ENCODE results near the gene SMS. TPM values are rescaled to one million over a fixed set of nuclear protein-coding genes. Genes with fewer than 3 reads are reported as not detected.

SMS gene
- total RNA-seq, 1 donor from 2014 or later = 48.9 TPM

DNA sequence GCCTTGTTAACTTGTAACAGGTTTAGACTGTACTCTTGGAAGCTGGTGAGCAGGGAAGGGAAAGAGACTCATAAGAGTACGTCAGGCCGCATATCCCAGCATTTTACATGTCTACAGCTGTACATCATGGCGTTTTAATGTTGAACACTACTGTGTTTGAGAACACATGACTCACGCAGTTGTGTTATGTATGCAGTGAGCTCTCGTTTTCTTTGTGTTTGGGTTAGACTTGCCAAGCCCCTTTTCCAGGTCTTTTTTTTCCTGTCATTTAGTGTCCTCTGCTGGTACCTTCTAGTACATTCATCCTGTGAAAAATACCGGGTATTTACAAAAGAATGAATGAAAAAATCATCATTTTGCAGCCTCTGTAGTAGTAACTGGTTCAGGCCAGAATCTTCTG is 35.3 kb downstream of the SMS start:
- DNase-seq (ENCODE audit: low spot score) = no peak

DNA sequence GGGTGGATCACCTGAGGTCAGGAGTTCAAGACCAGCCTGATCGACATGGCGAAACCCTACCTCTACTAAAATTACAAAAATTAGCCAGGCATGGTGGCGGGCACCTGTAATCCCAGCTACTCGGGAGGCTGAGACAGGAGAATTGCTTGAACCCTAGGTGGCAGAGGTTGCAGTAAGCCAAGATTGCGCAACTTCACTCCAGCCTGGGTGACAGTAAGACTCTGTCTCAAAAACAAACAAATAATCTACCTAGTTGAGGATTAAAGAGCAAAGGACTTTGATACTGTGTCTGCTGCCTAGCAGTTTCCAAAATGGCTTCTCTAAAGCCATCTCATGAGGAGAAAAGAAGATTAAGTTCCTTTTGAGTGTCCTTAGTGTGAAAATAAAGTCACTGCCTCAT is 37.8 kb downstream of the SMS start:
- DNase-seq (ENCODE audit: low spot score) = no peak

DNA sequence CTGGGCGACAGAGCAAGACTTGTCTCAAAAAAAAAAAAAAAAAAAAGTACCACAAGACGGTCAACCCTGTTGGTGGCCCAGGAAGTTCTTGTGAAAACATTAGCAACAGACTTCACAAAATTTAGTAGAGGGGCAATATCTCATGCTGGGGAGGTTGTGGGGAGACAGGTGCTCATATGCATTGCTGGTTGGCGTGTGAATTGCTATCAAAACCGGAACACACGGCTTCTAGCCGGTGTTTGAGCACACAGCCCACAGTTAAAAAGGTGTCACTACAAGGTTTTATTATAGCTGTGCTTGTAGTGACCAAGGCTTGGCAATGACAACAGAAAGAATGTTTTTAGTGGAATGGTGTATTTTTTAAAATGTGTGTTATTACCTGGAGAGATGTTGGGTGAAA is 41.8 kb downstream of the SMS start:
- DNase-seq (ENCODE audit: low spot score) = no peak

DNA sequence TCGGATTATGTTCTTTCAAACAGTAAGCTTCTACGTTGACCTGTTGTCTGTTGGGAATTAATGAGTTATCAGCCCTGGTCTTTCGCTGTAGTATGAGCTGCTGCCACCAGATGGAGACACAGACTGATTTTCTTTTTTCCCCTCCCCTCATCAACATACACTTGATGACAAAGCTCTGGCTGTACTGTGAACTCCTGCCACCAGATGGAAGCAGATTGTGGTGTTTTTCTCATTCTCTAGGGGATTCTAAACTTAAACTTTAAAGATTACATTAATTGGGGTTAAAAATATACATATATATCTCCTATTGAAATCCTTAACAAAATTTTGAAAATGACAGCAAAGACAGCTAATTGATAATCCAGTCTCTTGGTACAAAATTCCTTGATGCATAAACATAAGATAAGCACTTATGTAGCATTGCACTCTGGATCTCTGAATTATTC is 44.8 kb downstream of the SMS start:
- DNase-seq (ENCODE audit: low spot score) = peak; percentile 67

DNA sequence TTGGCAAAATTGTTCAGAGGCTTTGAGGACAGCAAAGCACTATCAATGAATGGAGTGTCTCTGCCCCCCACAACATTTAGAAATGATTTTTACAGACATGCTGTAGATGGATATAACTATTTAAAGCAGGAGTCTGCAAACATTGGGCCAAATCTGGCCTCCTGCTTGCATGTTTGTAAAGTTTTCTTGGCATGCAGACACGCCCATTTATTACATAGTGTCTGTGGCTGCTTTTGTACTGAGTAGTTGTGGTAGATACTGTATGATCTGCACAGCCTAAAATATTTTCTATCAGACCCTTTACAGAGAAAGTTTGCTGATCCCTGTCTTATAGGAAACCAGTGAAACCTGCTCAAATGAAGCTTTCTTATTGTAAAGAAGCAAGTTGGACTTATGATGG is 46.1 kb downstream of the SMS start:
- DNase-seq (ENCODE audit: low spot score) = no peak

DNA sequence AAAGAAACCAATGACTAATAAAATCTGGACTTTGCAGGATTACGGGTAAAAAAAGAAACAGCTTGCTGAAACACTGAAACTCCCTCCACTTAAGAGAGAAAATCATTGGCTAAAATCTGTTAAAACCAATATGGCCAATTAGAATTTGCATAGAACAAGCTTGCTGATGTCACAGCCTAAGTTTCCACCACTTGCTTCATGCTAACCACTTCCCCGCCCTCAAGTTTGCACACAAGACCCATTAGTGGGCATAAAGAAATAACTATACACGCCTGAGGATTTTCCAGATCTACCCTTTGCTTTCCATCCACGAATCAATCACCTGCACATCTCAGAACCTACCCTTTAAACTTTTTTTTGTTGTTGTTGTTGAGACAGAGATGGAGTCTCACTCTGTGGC is 48.9 kb downstream of the SMS start:
- DNase-seq (ENCODE audit: low spot score) = no peak

DNA sequence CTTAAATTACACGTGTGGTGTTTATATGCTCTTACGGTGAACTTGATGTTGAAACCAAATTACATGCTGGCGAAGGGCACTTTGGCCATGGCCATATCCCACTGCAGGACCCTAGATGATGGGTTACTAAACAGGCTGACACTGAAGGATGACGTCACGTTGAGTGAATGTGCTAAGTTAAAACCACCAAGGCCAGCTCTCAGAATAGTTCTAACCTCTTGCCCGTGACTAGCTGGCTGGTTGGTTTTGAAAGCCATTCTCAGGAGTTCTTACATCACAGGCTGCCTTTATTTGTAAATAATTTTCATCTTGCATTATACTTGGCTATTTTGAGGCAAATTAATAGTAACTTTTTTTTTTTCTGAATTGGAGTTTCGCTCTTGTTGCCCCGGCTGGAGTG is 50.3 kb downstream of the SMS start:
- no peak for DNase-seq (ENCODE audit: low spot score)

DNA sequence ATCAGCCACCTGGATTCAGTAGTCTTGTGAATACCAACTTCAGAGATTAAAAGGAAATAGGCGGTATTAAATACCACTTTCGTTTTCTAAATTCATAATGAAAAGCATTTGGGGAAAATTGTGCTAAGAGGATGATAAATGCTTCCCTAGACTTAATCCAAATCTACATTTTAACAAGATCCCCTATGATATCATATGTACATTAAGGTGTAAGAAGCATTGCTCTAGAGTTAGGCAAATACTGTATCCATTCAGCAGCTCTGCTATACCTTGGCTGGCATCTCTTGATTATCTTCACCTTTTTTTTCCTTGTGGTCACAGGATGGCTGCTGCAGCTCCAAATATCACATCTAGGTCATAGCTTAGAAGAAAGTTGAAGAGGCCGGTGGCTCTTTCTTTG is 51.0 kb downstream of the SMS start:
- no peak for DNase-seq (ENCODE audit: low spot score)

DNA sequence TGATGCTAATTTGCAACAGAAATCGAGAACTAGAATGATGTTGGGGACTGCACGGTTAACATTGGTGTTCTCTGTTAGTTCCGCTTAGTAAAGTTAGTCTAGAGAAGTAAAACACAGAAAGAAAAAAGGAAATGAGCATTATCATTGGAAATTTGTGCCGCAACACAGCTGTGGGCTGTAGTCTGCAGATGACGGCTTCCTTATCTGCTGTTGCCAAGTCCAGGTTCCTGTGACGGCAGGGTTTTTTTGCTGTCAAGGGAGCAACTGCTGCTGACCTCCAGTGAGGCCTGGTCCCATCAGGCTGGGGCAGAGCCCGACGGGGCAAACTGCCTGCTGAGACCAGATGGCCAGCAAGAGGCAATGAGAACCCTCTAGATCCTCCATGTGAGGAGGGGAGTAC is 52.8 kb downstream of the SMS start:
- DNase-seq (ENCODE audit: low spot score) = no peak

DNA sequence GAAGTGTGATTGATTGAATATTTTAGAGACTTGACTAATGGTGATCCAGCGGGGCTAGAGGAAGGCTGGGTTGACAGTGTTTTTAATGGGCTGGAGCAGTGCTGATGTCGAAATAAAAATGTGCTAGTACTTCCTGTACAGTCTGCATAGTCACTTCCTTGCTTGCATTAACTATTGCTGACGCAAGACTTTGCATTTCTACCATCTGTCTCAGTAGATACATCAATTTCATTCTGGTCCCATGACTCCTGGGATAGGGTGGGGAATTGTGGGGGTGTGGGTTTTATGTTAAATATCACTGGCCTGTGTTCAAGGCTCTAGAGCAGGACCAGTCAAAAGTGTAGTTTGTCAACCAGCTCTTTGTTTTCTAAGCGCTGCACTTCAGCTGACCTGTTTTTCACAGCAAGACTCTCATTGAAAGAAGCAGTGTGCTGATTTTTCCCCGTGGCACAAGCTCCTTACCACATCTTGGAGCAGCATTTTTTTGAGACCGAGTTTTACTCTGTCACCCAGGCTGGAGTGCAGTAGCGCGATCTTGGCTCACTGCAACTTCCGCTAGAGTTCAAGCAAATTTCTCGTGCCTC is 56.5 kb downstream of the SMS start:
- no peak for DNase-seq (ENCODE audit: low spot score)

DNA sequence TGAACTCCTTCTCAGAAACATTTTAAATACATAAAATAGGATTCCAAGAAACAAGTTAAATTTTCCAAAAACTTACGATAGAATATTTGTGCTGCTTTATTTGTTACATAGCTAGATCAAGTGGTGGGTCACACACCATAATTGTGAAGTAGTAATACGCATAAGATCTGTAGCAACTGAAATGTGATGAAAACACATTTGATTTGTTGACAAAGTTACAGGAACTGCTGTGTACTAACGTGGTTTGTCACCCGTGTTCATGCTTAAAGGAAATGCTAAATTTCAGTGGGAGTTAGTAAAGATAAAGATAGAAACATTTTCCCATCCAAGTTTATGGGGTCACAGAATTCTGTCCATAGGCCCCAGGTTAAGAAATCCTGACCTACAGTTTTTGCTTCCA is 57.5 kb downstream of the SMS start:
- DNase-seq (ENCODE audit: low spot score) = no peak

DNA sequence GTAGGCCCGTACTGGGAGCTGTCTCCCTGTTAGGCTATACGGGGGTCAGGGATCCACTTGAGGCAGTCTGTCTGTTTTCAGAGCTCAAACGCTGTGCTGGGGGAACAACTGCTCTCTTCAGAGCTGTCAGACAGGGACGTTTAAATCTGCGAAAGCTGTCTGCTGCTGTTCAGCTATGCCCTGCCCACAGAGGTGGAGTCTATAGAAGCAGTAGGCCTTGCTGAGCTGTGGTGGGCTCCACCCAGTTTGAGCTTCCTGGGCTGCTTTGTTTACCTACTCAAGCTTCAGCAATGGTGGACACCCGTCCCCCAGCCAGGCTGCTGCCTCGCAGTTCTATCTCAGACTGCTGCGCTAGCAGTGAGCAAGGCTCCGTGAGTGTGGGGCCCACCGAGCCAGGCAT is 64.4 kb downstream of the SMS start:
- no peak for DNase-seq (ENCODE audit: low spot score)

DNA sequence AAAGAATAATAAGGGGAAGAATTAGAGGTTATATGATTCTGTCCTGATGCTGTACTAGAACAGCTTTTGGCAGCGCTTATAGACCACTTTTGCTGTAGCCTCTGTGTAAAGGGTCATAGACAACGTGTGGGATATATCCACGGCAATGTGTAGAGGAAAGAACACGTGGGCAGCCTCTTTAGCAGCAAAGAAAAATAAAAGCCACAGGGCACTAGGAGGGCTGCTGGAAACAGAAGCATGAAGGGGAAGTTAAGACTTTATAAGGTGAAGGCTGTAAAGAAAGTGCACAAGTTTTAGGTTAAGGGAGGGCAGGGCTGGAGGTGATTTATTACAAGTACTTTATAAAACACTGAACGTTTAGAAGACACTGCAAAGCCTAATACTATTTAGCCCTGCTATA is 71.5 kb downstream of the SMS start:
- DNase-seq (ENCODE audit: low spot score) = no peak

DNA sequence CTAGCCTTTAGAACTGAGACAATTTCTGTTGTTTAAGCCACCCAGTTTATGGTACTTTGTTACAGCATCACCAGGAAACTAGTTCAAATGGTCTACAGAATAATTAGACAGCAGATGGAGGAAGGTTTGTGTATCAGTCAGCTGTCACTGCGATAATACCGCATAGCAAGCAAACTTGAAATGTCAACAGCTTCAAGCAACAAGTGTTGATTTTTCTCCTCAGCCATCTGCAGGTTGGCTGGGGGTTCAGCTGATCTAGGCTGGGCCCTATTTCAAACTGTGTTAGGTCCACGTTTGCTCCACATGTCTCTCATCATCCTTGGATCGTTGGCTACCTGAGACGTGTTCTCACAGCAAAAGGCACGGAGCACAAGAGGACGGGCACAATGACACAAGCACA is 72.4 kb downstream of the SMS start:
- DNase-seq (ENCODE audit: low spot score) = no peak

DNA sequence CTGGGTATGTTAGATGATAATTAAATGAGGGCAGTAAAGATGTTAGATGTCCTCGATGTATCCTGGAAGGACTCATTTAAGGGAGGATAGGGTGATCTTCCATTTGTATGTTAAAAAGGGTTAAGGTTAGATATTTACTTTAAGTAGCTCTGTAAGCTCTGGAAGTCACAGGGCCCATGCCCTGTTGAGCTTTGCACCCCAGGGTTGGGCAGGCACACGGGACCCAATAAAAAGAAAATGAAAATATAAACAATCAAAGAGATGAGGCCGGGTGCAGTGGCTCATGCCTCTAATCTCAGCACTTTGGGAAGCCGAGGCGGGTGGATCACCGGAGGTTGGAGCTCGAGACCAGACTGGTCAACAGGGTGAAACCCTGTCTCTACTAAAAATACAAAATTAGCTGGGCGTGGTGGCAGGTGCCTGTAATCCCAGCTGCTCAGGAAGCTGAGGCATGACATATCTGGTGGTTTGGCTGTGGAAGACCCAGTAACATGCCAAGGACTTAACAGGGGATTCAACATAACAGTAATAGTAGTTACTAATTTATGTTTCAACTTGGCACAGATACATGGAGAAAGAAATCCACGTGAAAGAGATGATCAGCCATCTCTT is 74.7 kb downstream of the SMS start:
- DNase-seq (ENCODE audit: low spot score) = no peak

DNA sequence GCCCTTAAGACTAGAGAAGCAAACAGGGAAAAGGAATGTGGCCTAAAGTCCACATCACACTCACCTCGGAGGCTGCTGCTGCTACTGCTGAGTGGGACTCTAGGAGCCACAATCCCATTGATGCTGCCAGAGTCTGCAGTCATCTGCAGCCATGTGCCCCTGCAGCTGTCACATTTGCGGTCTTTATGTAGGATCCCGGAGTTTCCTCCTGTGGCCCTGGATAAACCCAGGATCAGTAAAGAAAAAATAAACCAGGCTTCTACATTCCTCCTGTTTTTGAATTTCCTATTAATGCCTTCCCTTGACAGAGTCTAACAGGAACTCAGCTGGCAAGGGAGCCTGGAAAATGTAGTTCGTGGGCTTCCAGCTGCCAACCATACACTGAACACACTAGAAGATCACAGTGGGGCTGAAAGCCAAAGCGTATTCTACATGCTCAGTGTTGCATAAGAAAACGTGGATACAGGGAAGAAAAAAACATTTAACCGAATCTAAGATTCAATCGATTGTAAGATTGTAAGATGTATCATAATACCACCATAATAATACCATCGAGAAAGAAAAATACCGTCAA is 81.3 kb downstream of the SMS start:
- DNase-seq (ENCODE audit: low spot score) = no peak

DNA sequence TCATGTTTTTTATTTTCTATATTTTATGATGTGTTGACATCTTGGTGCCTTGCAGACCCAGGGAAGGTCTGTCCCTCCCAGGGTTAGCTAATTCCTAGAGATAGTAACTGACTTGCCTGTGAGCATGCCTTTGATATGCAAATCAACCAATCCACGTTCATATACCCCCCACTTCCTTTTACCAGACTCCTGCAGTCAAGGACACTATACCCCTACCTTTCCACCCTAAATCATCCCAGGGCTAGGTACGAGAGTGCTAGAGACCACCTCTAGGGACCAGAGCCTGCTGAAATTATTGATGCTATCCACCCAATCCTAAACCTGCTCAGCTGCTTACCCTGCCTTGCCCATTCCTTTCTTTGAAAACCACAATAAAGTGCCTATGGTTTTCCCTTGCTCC is 84.1 kb downstream of the SMS start:
- no peak for DNase-seq (ENCODE audit: low spot score)

DNA sequence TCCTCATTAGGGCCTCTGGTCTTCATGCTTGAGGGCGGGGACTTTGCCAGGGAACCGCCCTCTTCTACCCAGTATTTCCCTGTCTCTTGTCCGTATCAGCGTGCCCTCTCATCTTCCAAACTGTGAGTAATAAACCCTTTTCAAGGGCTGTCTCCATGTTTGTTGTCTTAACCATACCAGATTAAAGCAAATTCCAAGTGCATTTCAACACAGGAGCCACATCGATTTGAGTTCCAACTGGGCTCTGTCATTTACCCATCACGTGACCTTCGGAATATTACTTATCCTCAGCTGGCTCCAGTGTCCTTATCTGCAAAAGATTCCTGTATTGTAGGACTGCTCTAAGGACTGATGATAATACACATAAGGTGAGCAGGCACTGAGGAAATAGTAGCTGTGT is 85.2 kb downstream of the SMS start:
- DNase-seq (ENCODE audit: low spot score) = no peak

DNA sequence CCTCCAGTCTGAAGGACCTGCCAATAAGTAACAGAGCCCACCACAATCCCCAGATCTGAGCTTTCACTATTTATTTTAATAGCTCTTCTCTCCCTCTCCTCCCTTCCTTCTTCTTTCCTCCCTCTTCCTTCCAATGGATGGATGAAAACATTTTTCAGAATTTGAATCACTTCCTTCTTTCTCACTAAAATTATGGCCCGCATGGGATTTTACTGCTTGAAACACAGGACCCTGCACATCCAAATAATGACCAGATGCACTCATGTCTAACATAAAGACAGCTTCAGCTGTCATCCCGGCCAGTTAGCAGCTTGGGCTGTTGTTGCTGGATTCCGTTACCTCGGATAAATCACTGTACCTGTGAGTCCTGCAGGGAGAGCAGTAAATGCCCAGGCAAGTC is 86.2 kb downstream of the SMS start:
- DNase-seq (ENCODE audit: low spot score) = no peak

DNA sequence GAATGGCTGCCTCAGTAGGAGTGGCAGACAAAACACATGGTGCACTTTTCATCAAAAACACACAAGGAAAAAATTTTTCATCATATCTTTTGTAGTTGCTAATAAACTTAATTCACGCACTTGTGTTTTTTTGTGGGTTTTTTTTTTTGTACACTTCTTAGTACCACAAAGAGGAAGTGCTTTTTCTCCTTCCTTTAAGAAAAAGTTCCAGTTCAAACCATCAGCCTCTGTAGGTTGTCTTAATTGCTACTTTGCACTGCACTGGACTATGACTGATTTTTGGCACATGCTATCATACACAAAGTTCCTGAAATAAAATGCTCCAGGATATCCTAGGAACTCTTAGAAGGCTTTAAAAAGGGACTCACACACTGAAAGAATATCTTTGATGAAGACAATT is 91.6 kb downstream of the SMS start, which contains the start of gene PHEX:
PHEX (plus strand) TSS at position 242 of the 400 bp plus-strand sequence. CDS start 681 bp downstream, outside the sequence.
- DNase-seq (ENCODE audit: low spot score) = no peak

DNA sequence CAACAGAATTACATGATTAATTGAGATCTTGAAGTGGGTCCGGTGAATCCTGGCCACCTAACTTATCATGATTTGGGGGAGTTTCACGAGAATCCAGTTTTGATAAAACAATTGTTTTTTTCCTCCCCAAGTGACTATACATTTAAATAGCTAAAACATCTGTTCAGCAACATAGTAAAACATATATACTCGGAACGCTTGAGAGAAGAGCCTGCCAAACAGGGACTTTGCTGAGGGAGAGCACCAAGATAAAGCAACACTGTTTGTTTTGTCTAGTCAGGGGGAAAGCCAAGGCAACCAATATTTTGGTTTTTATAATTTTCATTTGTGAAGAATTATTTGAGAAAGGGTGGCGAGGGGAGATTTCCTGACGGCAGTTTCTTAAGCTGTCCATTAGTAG is 92.0 kb downstream of the SMS start:
- no peak for DNase-seq (ENCODE audit: low spot score)

DNA sequence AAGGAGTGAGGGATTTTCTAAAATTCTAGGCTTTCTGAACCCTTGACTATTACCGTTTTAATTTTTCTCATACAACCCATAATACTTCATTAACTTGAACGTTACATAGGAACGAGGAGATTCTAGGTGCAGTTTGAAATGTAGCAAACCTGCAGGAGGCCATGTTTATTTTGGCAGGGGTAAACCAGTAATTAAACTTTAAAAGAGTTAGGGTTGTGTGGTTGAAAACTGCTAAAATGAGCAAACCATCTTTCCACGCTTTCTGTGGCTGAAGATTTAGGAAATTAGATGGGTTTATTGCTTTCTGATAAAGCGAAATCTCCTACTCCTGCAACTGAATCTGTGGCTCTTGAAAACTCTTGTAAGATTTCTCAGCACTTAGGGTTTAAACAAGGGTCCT is 93.3 kb downstream of the SMS start:
- no peak for DNase-seq (ENCODE audit: low spot score)

DNA sequence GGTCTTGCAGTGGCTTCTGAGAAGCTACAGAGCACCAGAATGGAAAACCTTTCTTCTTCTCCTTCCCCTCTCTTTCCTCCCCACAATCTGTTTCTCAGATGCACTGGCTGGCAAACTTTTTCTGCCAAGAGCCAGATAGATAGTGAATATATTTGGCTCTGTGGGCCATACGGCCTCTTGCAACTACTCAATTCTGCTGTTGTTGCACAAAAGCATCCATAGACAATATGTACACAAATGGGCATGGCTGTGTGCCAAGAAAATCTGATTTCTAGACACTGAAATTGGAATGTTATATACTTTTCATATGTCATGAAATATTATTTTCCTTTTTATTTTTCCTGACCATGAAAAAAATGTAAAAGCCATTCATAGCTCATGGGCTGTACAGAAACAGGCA is 94.7 kb downstream of the SMS start:
- DNase-seq (ENCODE audit: low spot score) = no peak

DNA sequence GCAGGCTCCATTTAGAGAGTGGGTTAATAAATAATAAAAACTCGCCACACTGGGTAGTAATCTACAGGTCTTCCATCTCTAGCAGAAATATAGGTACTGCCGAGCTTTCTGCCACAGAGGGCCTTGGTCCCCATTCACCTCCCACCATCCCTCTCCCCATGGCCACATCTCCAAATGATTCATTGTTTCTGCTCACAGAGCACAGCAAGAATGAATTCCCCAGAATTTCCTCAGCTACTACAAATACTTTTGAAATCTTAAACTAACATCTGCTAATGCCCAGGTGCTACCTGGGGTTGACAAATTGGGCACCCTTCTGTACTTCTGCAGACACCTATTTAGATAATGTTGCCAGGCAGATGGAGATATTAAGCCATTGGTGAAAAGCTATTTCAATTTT is 96.7 kb downstream of the SMS start:
- DNase-seq (ENCODE audit: low spot score) = no peak
